Spinal cord (tissue), 10 donors: ENCODE data around the gene HIPK4. TPM values are rescaled to one million over a fixed set of nuclear protein-coding genes. Genes with fewer than 3 reads are reported as not detected.
"Not testable (repeated sequence)": the region's sequence is repeated elsewhere in the genome, so short reads cannot be mapped to it uniquely, and the experiment has no call there.

Source experiments
- DNase-seq, 6 donors: peaks; one replicate each; pipeline versions ENCODE4 v3.0.0 to v3.0.0-alpha.2; 2013 to 2015; ENCODE audit warnings: low spot score in 6 of 6, low read depth in 4 of 6
- H3K27ac ChIP-seq: one replicate; pipeline ENCODE4 v1.5.1; 2013; ENCODE audit warnings: low read depth, low read length, control low read depth
- H3K27me3 ChIP-seq: one replicate; pipeline ENCODE4 v1.6.1; 2013; ENCODE audit warnings: low read length; ENCODE audit not compliant: control insufficient read depth, insufficient read depth
- H3K36me3 ChIP-seq: one replicate; pipeline ENCODE4 v1.6.1; 2013; ENCODE audit warnings: low read length; ENCODE audit not compliant: control insufficient read depth, insufficient read depth
- H3K4me1 ChIP-seq: one replicate; pipeline ENCODE4 v1.6.1; 2013; ENCODE audit warnings: low read length; ENCODE audit not compliant: control insufficient read depth, insufficient read depth
- H3K4me3 ChIP-seq: one replicate; pipeline ENCODE4 v1.5.1; 2013; ENCODE audit warnings: low read depth, low read length, control low read depth
- H3K9me3 ChIP-seq: one replicate; pipeline ENCODE4 v1.6.1; 2013; ENCODE audit warnings: low read length; ENCODE audit not compliant: control insufficient read depth, insufficient read depth
- WGBS: methylation state at CpG from one replicate; pipeline ENCODE4 v1.1.5; 2013; ENCODE audit warnings: missing lambda C conversion rate; ENCODE audit not compliant: insufficient coverage; 5-methylcytosine and 5-hydroxymethylcytosine counted together
- polyA plus RNA-seq, 2 donors: library from polyadenylated mRNA; unstranded; fragments of 120-200 nt; gene quantifications; one replicate each; pipeline ENCODE4 v1.2.1, GENCODE V29; 2013; ENCODE audit not compliant: insufficient read length in 2 of 2
- total RNA-seq, 2 donors: library from RNA; depleted of rRNA in 1 of 2; stranded (reverse); fragments of 120-200 nt in 1 of 2; fragments of >200 nt in 1 of 2; gene quantifications; one replicate each; pipeline versions ENCODE4 v1.2.3 to v1.2.4, GENCODE V29; 2013 to 2014
- donor health status: healthy.

The HIPK4 gene
- total and polyA plus RNA-seq, 4 donors, result 0.10 to 1.6 (median 0.40) TPM

GRCh38 chr19:40380199-40381037 lies 9.6 kb downstream of the HIPK4 start:
- DNase-seq, result no peak
- 87% methylated on average over 30 of the region's 37 CpGs for WGBS
- Histone ChIP-seq H3K4me1 (no peaks in the 10 kb centered on the region), H3K4me3 (no peak overlapping the region), H3K36me3 (peaks cover 60% of the 10 kb centered on the region), H3K9me3 (no peaks in the 10 kb centered on the region), H3K27ac (no peak overlapping the region), H3K27me3 (no peaks in the 10 kb centered on the region)

GRCh38 chr19:40379446-40380198 lies 10.4 kb downstream of the HIPK4 start:
- Histone ChIP-seq H3K27ac (no peak overlapping the region), H3K36me3 (peaks cover 68% of the 10 kb centered on the region), H3K27me3 (no peaks in the 10 kb centered on the region), H3K4me3 (no peak overlapping the region), H3K9me3 (no peaks in the 10 kb centered on the region), H3K4me1 (no peaks in the 10 kb centered on the region)
- 90% methylated on average over 9 of the region's 11 CpGs for WGBS
- no peak for DNase-seq

GRCh38 chr19:40378509-40378908 lies 11.5 kb downstream of the HIPK4 start:
- H3K9me3 ChIP-seq, result no peaks in the 10 kb centered on the region
- H3K36me3 ChIP-seq, result peaks cover 76% of the 10 kb centered on the region
- no peaks in the 10 kb centered on the region for H3K4me1 ChIP-seq
- 91% methylated on average over 2 of the region's 2 CpGs for WGBS
- H3K4me3 ChIP-seq, result no peak overlapping the region
- no peak overlapping the region for H3K27ac ChIP-seq
- no peak for DNase-seq
- H3K27me3 ChIP-seq, result no peaks in the 10 kb centered on the region

GRCh38 chr19:40377876-40378385 lies 12.1 kb downstream of the HIPK4 start:
- H3K36me3 ChIP-seq, result peaks cover 82% of the 10 kb centered on the region
- H3K4me1 ChIP-seq, result no peaks in the 10 kb centered on the region
- no peak overlapping the region for H3K27ac ChIP-seq
- H3K27me3 ChIP-seq, result no peaks in the 10 kb centered on the region
- H3K4me3 ChIP-seq, result no peak overlapping the region
- DNase-seq, result no peak
- 85% methylated on average over 21 of the region's 25 CpGs for WGBS
- no peaks in the 10 kb centered on the region for H3K9me3 ChIP-seq

GRCh38 chr19:40376286-40376862 lies 13.6 kb downstream of the HIPK4 start:
- Histone ChIP-seq H3K4me3 (no peak overlapping the region), H3K4me1 (no peaks in the 10 kb centered on the region), H3K27ac (no peak overlapping the region), H3K9me3 (no peaks in the 10 kb centered on the region), H3K36me3 (peaks cover 97% of the 10 kb centered on the region), H3K27me3 (no peaks in the 10 kb centered on the region)
- WGBS, result 95% methylated on average over 15 of the region's 17 CpGs
- no peak for DNase-seq

GRCh38 chr19:40374084-40374483 lies 15.9 kb downstream of the HIPK4 start:
- 98% methylated on average over 7 of the region's 7 CpGs for WGBS
- DNase-seq, result no peak
- Histone ChIP-seq H3K4me3 (no peak overlapping the region), H3K36me3 (peaks cover 98% of the 10 kb centered on the region), H3K27ac (no peak overlapping the region), H3K4me1 (no peaks in the 10 kb centered on the region), H3K9me3 (no peaks in the 10 kb centered on the region), H3K27me3 (no peaks in the 10 kb centered on the region)

GRCh38 chr19:40371802-40372122 lies 18.2 kb downstream of the HIPK4 start:
- H3K27ac ChIP-seq, result no peak overlapping the region
- WGBS, result 94% methylated on average over 2 of the region's 5 CpGs
- DNase-seq, result no peak
- H3K36me3 ChIP-seq, result peaks cover 95% of the 10 kb centered on the region
- no peaks in the 10 kb centered on the region for H3K27me3 ChIP-seq
- H3K4me3 ChIP-seq, result no peak overlapping the region
- no peaks in the 10 kb centered on the region for H3K9me3 ChIP-seq
- H3K4me1 ChIP-seq, result peaks cover 13% of the 10 kb centered on the region

- WGBS, result 93% methylated on average over 6 of the region's 7 CpGs
- H3K4me1 ChIP-seq, result peaks cover 19% of the 10 kb centered on the region
- no peak overlapping the region for H3K27ac ChIP-seq
- H3K27me3 ChIP-seq, result no peaks in the 10 kb centered on the region
- no peaks in the 10 kb centered on the region for H3K9me3 ChIP-seq
- H3K4me3 ChIP-seq, result no peak overlapping the region
- no peak for DNase-seq
- H3K36me3 ChIP-seq, result peaks cover 95% of the 10 kb centered on the region
Observed at GRCh38 chr19:40370997-40371801, 18.8 kb downstream of the HIPK4 start.

- H3K4me3 ChIP-seq, H3K9me3 ChIP-seq, H3K27ac ChIP-seq, DNase-seq, H3K27me3 ChIP-seq: not testable (repeated sequence)
- H3K4me1 ChIP-seq, result peaks cover 24% of the 10 kb centered on the region
- 100% methylated on average over 1 of the region's 3 CpGs for WGBS
- peaks cover 87% of the 10 kb centered on the region for H3K36me3 ChIP-seq
Observed at GRCh38 chr19:40370253-40370652, 19.7 kb downstream of the HIPK4 start.
